BE2C (cell line): ENCODE results near the gene SLC22A15.

Experiments used
- DNase-seq: peaks from one replicate; pipeline ENCODE4 v3.0.0-alpha.2; 2020
- H3K27me3 ChIP-seq: fragments of 250-450 bp; sonication (Bioruptor Pico); 2 replicates; pipeline ENCODE4 v1.5.1; 2020; ENCODE audit warnings: mild to moderate bottlenecking
- H3K36me3 ChIP-seq: fragments of 250-450 bp; sonication (Bioruptor Pico); 2 replicates; pipeline ENCODE4 v1.5.1; 2020; ENCODE audit warnings: mild to moderate bottlenecking
- H3K4me1 ChIP-seq: fragments of 250-450 bp; sonication (Bioruptor Pico); 2 replicates; pipeline ENCODE4 v1.5.1; 2020
- H3K4me3 ChIP-seq: 2 replicates; pipeline ENCODE4 v1.5.1; 2011; ENCODE audit warnings: low read depth, low read length
- H3K9me3 ChIP-seq: fragments of 250-450 bp; sonication (Bioruptor Pico); 2 replicates; pipeline ENCODE4 v1.5.1; 2020
- CTCF ChIP-seq: IDR thresholded peaks from 2 replicates; pipeline ENCODE4 v1.5.1; 2012; ENCODE audit warnings: mild to moderate bottlenecking, low read depth, low read length

Gene SLC22A15

GRCh38 chr1:116076831-116077230 is 100.5 kb downstream of the SLC22A15 start:
- no peaks in the 10 kb centered on the region for H3K9me3 ChIP-seq
- H3K36me3 ChIP-seq = no peaks in the 10 kb centered on the region
- DNase-seq = no peak
- H3K4me3 ChIP-seq = no peak overlapping the region
- no peak for TF ChIP-seq CTCF
- no peaks in the 10 kb centered on the region for H3K4me1 ChIP-seq
- peaks cover 4% of the 10 kb centered on the region for H3K27me3 ChIP-seq

GRCh38 chr1:116078699-116079223 is 102.4 kb downstream of the SLC22A15 start:
- no peaks in the 10 kb centered on the region for H3K4me1 ChIP-seq
- H3K27me3 ChIP-seq = peaks cover 4% of the 10 kb centered on the region; the same call in 1 of the 2 replicates
- no peak overlapping the region for H3K4me3 ChIP-seq
- TF ChIP-seq CTCF = no peak
- no peak for DNase-seq
- no peaks in the 10 kb centered on the region for H3K9me3 ChIP-seq
- H3K36me3 ChIP-seq = no peaks in the 10 kb centered on the region

GRCh38 chr1:116087628-116088027 is 111.3 kb downstream of the SLC22A15 start:
- Histone ChIP-seq H3K27me3 (no peaks in the 10 kb centered on the region; the same call in 1 of the 2 replicates), H3K4me1 (no peaks in the 10 kb centered on the region), H3K36me3 (no peaks in the 10 kb centered on the region), H3K4me3 (no peak overlapping the region), H3K9me3 (no peaks in the 10 kb centered on the region)
- no peak for DNase-seq
- no peak for TF ChIP-seq CTCF

- H3K27me3 ChIP-seq = no peaks in the 10 kb centered on the region; the same call in 1 of the 2 replicates
- H3K4me3 ChIP-seq = no peak overlapping the region
- TF ChIP-seq CTCF = no peak
- H3K36me3 ChIP-seq = no peaks in the 10 kb centered on the region
- no peaks in the 10 kb centered on the region for H3K9me3 ChIP-seq
- H3K4me1 ChIP-seq = no peaks in the 10 kb centered on the region
- DNase-seq = no peak
Measured at GRCh38 chr1:116089870-116090269, 113.6 kb downstream of the SLC22A15 start.

GRCh38 chr1:116091083-116091482 is 114.8 kb downstream of the SLC22A15 start:
- Histone ChIP-seq H3K36me3 (no peaks in the 10 kb centered on the region), H3K27me3 (no peaks in the 10 kb centered on the region; the same call in 1 of the 2 replicates), H3K4me1 (no peaks in the 10 kb centered on the region), H3K4me3 (no peak overlapping the region), H3K9me3 (no peaks in the 10 kb centered on the region; the same call in 1 of the 2 replicates)
- no peak for TF ChIP-seq CTCF
- DNase-seq = no peak

GRCh38 chr1:116092752-116093489 is 116.6 kb downstream of the SLC22A15 start:
- Histone ChIP-seq H3K27me3 (no peaks in the 10 kb centered on the region; the same call in 1 of the 2 replicates), H3K4me3 (no peak overlapping the region), H3K36me3 (no peaks in the 10 kb centered on the region), H3K9me3 (no peaks in the 10 kb centered on the region; the same call in 1 of the 2 replicates), H3K4me1 (no peaks in the 10 kb centered on the region)
- DNase-seq = no peak
- TF ChIP-seq CTCF = no peak
